ENCODE results near the gene DAB1.

DNA sequence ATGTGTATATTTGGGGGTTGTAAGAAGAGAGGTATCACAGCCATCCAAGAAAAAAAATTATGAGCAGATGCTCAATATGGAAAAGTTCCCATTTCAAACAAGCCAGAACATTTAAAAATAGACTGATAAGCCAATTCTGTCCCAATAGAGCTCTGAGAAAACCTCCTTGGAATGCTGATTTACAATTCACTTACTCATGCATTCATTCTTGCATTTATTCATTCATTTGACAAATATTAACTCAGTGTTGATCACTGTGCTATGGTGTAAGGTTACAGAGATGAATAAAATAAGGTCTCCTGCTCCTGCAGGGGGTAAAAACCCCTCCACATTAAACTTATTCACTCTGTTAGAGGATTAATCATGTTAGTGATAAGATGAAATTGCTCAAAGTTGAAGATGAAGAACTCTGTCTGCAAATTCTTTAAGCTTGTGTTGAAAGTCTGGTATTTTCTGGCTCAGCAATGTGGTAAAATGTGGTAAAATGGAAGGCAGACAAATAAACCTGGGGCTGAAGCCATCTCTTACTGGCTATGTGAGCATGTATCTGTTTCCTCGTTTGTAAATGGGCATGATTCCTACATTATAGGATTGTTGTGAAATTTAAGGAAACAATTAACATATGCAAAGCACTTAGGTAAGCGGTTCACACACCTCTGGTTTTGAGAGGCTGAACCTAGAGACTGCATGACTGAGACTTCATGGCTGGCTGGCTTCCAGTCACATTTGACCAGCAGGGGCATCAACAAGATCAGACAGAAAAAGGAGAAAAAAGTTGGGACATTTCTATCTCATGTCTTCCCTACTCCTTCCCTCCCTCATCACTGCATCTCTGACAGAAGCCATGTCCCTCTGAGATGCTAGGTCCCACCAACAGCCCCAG lies 45.0 kb upstream of the DAB1 start:
- TF ChIP-seq, protein P1, sequence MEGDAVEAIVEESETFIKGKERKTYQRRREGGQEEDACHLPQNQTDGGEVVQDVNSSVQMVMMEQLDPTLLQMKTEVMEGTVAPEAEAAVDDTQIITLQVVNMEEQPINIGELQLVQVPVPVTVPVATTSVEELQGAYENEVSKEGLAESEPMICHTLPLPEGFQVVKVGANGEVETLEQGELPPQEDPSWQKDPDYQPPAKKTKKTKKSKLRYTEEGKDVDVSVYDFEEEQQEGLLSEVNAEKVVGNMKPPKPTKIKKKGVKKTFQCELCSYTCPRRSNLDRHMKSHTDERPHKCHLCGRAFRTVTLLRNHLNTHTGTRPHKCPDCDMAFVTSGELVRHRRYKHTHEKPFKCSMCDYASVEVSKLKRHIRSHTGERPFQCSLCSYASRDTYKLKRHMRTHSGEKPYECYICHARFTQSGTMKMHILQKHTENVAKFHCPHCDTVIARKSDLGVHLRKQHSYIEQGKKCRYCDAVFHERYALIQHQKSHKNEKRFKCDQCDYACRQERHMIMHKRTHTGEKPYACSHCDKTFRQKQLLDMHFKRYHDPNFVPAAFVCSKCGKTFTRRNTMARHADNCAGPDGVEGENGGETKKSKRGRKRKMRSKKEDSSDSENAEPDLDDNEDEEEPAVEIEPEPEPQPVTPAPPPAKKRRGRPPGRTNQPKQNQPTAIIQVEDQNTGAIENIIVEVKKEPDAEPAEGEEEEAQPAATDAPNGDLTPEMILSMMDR (conservative IDR thresholded peaks at IDR 0.05 in 1 of 2, IDR thresholded peaks at IDR 0.05 in 1 of 2; ENCODE audit: extremely low read depth in 1 of 2, insufficient read depth in 1 of 2, low read depth in 1 of 2, low read length in 2 of 2), result no peak
- no peak for TF ChIP-seq EZH2 (IDR thresholded peaks at IDR 0.05; ENCODE audit: borderline replicate concordance, low read length)
